T1000 (cell line): Measurements from ENCODE around the gene RTTN.
"Not testable (repeated sequence)": the region's sequence is repeated elsewhere in the genome, so short reads cannot be mapped to it uniquely, and the experiment has no call there.

Source experiments
- DNase-seq: peaks from one replicate; lab custom pipeline; 2025; ENCODE audit warnings: mixed read lengths; lab: John Stamatoyannopoulos, UW

Gene RTTN

GRCh38 chr18:70149616-70150301 lies 55.7 kb downstream of the RTTN start:
- DNase-seq = no peak

GRCh38 chr18:70149156-70149555 lies 56.3 kb downstream of the RTTN start:
- DNase-seq = no peak

- DNase-seq = no peak
Observed at GRCh38 chr18:70148039-70148938, 57.2 kb downstream of the RTTN start.

- DNase-seq = no peak
Observed at GRCh38 chr18:70146174-70146573, 59.3 kb downstream of the RTTN start.

- DNase-seq = no peak
Observed at GRCh38 chr18:70142001-70142400, 63.5 kb downstream of the RTTN start.

- DNase-seq = no peak
Observed at GRCh38 chr18:70139138-70139537, 66.3 kb downstream of the RTTN start.

- DNase-seq = no peak
Observed at GRCh38 chr18:70135604-70136003, 69.9 kb downstream of the RTTN start.

- no peak for DNase-seq
Observed at GRCh38 chr18:70132999-70133398, 72.5 kb downstream of the RTTN start.

GRCh38 chr18:70128271-70128670 lies 77.2 kb downstream of the RTTN start:
- no peak for DNase-seq

GRCh38 chr18:70127359-70127758 lies 78.1 kb downstream of the RTTN start:
- DNase-seq = no peak

- DNase-seq = no peak
Observed at GRCh38 chr18:70126832-70127231, 78.7 kb downstream of the RTTN start.

- no peak for DNase-seq
Observed at GRCh38 chr18:70124139-70124538, 81.3 kb downstream of the RTTN start.

- DNase-seq = no peak
Observed at GRCh38 chr18:70121842-70122241, 83.6 kb downstream of the RTTN start.

GRCh38 chr18:70116949-70117348 lies 88.5 kb downstream of the RTTN start:
- no peak for DNase-seq

- no peak for DNase-seq
Observed at GRCh38 chr18:70113511-70113910, 92.0 kb downstream of the RTTN start.

- DNase-seq = no peak
Observed at GRCh38 chr18:70110678-70111077, 94.8 kb downstream of the RTTN start.

- no peak for DNase-seq
Observed at GRCh38 chr18:70107091-70107490, 98.4 kb downstream of the RTTN start.

- DNase-seq = not testable (repeated sequence)
Observed at GRCh38 chr18:70102854-70103253, 102.6 kb downstream of the RTTN start.

- no peak for DNase-seq
Observed at GRCh38 chr18:70089858-70090257, 115.6 kb downstream of the RTTN start.

GRCh38 chr18:70086085-70086484 lies 119.4 kb downstream of the RTTN start:
- no peak for DNase-seq

- DNase-seq = no peak
Observed at GRCh38 chr18:70085641-70086040, 119.8 kb downstream of the RTTN start.

GRCh38 chr18:70082430-70082829 lies 123.1 kb downstream of the RTTN start:
- no peak for DNase-seq

- DNase-seq = no peak
Observed at GRCh38 chr18:70078106-70078505, 127.4 kb downstream of the RTTN start.
